D721Med (cell line): Measurements from ENCODE around the gene PAX6.

Experiments used
- DNase-seq: peaks from one replicate; pipeline ENCODE4 v3.0.0; 2011; ENCODE audit warnings: low spot score; ENCODE audit not compliant: insufficient read length
- FAIRE-seq: peaks from 2 replicates; lab custom pipeline; 2011; peaks lifted over from hg19 to GRCh38; lab: Jason Lieb, UNC
- TF ChIP-seq, protein P1 (sequence below): IDR thresholded peaks from 2 replicates; pipeline ENCODE4 v1.5.1; 2012; ENCODE audit warnings: mild to moderate bottlenecking, control low read depth; ENCODE audit not compliant: insufficient read depth; ENCODE audit errors: missing control alignments

The PAX6 gene

DNA sequence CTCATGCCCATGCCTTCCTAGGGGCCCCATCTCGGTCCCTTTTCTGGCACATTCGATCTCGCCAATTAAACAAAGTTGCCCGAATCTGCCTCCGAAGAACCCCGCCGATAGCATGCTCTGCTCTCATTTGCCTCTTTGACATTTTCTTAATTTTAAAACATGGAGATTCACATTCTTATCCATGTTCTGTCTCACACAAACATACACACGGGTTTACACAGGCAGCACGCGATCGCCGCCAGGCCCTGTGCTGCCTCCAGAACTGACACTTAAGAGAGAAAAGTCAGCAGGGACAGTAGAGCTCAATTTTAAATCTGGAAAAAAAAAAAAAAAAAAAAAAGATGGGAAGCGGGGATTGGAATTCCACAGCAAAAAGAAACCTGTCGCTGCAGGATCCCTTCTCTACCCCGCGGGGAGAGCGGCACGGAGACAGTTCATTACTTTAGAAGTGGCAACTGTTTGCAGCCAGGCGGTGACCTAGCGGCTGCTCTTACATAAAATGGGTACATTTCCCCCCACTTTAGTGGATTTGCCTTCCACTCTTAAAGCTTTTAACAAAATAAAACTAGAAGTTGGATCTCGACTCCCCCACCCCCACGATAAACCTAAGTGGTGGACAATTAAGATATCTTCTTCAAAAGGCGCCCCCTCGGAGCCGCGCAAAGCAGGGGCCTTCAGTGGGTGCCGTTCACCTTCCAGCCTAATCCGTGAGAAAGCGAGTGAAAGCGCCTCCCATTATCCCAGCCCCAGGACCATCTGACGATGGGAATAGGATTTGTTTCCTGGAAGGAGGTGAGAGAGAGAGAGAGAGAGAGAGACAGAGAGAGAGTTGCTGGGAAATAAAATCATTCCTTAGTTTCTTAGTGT is 13.7 kb downstream of the PAX6 start:
- TF ChIP-seq, protein P1, sequence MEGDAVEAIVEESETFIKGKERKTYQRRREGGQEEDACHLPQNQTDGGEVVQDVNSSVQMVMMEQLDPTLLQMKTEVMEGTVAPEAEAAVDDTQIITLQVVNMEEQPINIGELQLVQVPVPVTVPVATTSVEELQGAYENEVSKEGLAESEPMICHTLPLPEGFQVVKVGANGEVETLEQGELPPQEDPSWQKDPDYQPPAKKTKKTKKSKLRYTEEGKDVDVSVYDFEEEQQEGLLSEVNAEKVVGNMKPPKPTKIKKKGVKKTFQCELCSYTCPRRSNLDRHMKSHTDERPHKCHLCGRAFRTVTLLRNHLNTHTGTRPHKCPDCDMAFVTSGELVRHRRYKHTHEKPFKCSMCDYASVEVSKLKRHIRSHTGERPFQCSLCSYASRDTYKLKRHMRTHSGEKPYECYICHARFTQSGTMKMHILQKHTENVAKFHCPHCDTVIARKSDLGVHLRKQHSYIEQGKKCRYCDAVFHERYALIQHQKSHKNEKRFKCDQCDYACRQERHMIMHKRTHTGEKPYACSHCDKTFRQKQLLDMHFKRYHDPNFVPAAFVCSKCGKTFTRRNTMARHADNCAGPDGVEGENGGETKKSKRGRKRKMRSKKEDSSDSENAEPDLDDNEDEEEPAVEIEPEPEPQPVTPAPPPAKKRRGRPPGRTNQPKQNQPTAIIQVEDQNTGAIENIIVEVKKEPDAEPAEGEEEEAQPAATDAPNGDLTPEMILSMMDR = no peak
- no peak for FAIRE-seq
- no peak for DNase-seq

DNA sequence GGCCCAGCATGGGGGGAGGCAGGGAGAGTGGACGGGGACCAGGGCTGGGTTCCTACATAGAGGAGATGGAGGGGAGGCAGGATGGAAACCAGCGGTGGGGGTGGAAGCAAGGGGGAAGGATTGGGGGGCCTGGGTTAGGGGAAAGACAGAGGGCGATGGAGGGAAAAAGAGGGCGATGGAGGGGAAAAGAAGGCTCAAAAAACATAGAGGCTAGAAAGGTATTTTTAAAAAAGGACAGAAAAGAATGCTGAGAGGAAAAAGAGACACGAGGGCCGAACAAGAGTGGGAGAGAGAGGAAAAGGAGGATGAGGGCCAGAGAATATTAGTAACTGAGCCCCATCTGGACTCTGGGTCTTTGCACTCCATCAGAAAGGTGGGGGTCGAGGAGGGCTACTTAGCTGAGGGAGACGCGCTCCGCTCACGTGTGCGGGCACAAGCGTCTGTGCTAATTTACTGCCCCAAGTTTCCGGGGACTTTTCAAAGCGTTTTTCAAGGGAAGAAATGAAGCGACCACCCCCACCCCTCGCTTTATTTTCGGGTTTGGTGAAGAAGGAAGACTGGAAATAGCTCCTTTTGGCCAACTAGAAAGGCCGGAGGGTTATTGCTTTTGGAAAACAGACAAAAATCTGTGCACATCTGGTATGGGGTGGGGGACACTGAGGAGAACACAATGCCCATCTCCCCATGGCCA is 14.5 kb downstream of the PAX6 start:
- TF ChIP-seq, protein P1 = no peak
- DNase-seq (no peak), FAIRE-seq (no peak)

DNA sequence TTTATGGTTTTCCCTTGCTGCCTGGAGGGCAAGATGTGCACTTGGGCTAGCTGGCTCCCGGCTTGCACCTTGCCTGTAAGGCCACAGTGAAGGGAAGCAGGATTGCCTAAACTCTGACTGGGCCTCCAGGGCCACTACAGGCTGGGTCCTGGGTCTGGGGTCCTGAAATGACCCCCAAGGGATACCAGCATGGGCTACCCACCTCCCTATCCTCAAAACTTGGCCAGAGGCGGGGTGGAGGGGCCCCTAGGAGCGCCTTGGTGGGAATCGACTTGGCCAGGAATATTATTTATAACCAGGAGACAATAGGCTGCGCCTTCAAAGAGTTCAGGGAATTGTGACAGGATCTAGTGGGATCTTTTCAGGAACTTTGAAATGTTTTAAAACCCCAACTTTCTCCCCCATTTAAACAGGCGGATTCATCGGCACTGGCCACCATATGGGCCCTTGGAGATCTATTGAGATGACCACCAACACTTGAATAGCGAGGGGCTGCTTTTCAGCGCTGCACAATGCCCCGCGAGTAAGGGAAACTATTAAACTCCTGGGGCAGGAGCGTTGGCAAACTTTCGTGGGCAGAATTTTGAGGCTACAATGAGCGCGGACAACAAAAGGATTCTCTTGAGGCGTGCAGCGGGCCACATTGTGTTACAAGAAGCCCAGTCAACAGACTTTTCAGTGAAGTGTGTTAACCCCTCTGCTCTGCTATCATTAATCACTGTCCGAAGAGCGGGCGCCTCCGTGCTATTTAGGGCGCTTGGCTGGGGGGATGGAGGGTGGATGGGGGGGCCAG is 15.2 kb downstream of the PAX6 start:
- no peak for DNase-seq
- no peak for FAIRE-seq
- TF ChIP-seq, protein P1 = no peak

DNA sequence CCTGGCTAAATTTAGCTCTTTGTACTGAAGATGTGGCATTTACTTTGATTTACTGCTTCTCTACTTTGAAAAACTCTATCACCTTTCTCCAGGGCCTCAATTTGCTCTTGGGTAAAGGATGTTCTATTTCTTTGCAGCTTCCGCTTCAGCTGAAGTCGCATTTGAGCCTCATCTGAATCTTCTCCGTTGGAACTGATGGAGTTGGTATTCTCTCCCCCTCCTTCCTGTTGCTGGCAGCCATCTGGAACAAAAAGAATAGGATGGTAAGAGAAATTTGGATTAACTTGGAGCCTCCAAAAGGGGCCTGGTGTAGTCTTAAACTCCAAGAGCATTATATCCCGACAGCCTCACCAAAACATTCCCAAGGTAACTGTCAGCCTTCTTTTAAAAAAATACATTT is 16.6 kb downstream of the PAX6 start:
- TF ChIP-seq, protein P1 = no peak
- DNase-seq (no peak), FAIRE-seq (no peak)

DNA sequence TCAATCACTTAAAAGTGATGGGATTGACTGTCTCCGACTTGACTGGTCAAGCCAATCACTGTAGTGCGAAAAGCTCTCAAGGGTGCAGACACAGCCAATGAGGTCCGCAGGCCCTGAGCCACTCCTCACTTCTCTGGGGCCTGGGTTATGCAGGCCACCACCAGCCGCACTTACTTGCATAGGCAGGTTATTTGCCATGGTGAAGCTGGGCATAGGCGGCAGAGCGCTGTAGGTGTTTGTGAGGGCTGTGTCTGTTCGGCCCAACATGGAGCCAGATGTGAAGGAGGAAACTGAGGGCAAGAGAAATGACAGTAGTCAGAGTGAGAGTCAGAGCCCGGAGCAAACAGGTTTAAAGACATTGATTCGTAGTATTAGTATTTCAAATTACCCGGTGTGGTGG is 17.9 kb downstream of the PAX6 start:
- TF ChIP-seq, protein P1 = no peak
- no peak for DNase-seq
- no peak for FAIRE-seq

DNA sequence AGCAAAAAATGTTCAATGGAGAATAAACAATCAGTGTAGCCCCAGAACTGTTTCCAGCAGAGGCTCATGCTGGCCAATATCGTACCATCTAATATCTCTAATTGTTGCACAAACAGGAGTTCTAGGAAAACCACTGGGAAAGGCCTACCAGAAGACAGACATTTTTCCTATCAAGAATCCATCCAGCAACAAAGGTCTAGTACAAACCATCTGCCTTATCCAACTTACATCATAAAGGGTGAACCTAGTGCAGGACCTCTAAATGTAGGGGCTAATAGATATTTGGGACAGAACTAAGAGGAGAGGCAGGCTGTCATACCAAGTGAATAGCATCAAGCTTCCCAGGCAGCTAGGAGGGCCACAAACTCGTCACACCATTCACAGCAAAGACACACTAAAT is 18.7 kb downstream of the PAX6 start:
- TF ChIP-seq, protein P1 = no peak
- DNase-seq = no peak
- no peak for FAIRE-seq
